Hematopoietic multipotent progenitor cell treated with erythropoietin and hydrocortisone succinate and interleukin-3 and kit ligand, for 6 days (in vitro differentiated cells): ENCODE results near the gene STAT5B.

ENCODE experiments used
- DNase-seq: peaks from one replicate; pipeline ENCODE4 v3.0.0-alpha.2; 2015

The STAT5B gene

GRCh38 chr17:42284024-42284369, 7.8 kb upstream of the STAT5B start:
- no peak for DNase-seq

- no peak for DNase-seq
Measured at GRCh38 chr17:42283241-42284023, 7.2 kb upstream of the STAT5B start.

GRCh38 chr17:42282478-42283080, 6.4 kb upstream of the STAT5B start:
- DNase-seq, result no peak

- DNase-seq, result no peak
Measured at GRCh38 chr17:42281571-42282096, 5.4 kb upstream of the STAT5B start.

GRCh38 chr17:42279776-42280630, 3.8 kb upstream of the STAT5B start:
- DNase-seq, result no peak

GRCh38 chr17:42277342-42277712, 1.1 kb upstream of the STAT5B start:
- peak; percentile 45 for DNase-seq

- DNase-seq, result peak; percentile 81
Measured at GRCh38 chr17:42276609-42277341, 584 bp upstream of the STAT5B start.

GRCh38 chr17:42275527-42276358, 448 bp downstream of the STAT5B start:
- DNase-seq, result peak; percentile 83

GRCh38 chr17:42274812-42275526, 1.2 kb downstream of the STAT5B start:
- DNase-seq, result no peak

- no peak for DNase-seq
Measured at GRCh38 chr17:42274253-42274542, 2.0 kb downstream of the STAT5B start.

GRCh38 chr17:42273474-42274252, 2.5 kb downstream of the STAT5B start:
- peak; percentile 47 for DNase-seq

- DNase-seq, result no peak
Measured at GRCh38 chr17:42272162-42272907, 3.9 kb downstream of the STAT5B start.

- no peak for DNase-seq
Measured at GRCh38 chr17:42271779-42272035, 4.5 kb downstream of the STAT5B start.

- no peak for DNase-seq
Measured at GRCh38 chr17:42271006-42271778, 5.0 kb downstream of the STAT5B start.

- DNase-seq, result no peak
Measured at GRCh38 chr17:42270596-42270995, 5.6 kb downstream of the STAT5B start.

GRCh38 chr17:42270170-42270535, 6.0 kb downstream of the STAT5B start:
- no peak for DNase-seq

GRCh38 chr17:42268236-42268635, 8.0 kb downstream of the STAT5B start:
- DNase-seq, result no peak

GRCh38 chr17:42266918-42267766, 9.0 kb downstream of the STAT5B start:
- DNase-seq, result peak; percentile 91
